Measurements from ENCODE around the gene ADGRG6.
A peak's percentile ranks its signal among the peaks of the same experiment; 100 is the strongest.
"Not testable (repeated sequence)": the region's sequence is repeated elsewhere in the genome, so short reads cannot be mapped to it uniquely, and the experiment has no call there.

ADGRG6 gene

GRCh38 chr6:142301651-142302391 is at the start of gene ADGRG6:
Gene ADGRG6, plus strand, starts transcription at chr6:142302007. Its CDS starts 323 bp downstream, at chr6:142302330.
- peak; percentile 45 for DNase-seq (ENCODE audit: low spot score)

- DNase-seq (ENCODE audit: low spot score) = no peak
These were observed 47.3 kb upstream of the ADGRG6 start for GRCh38 chr6:142254513-142254912.

- DNase-seq (ENCODE audit: low spot score) = no peak
These were observed 46.0 kb upstream of the ADGRG6 start for GRCh38 chr6:142255785-142256184.

- no peak for DNase-seq (ENCODE audit: low spot score)
These were observed 43.5 kb upstream of the ADGRG6 start for GRCh38 chr6:142258305-142258704.

- DNase-seq (ENCODE audit: low spot score) = no peak
These were observed 43.0 kb upstream of the ADGRG6 start for GRCh38 chr6:142258757-142259156.

- no peak for DNase-seq (ENCODE audit: low spot score)
These were observed 41.1 kb upstream of the ADGRG6 start for GRCh38 chr6:142260748-142261147.

- DNase-seq (ENCODE audit: low spot score) = no peak
These were observed 39.6 kb upstream of the ADGRG6 start for GRCh38 chr6:142262231-142262630.

- DNase-seq (ENCODE audit: low spot score) = no peak
These were observed 36.3 kb upstream of the ADGRG6 start for GRCh38 chr6:142265476-142265875.

GRCh38 chr6:142266060-142266459 is 35.7 kb upstream of the ADGRG6 start:
- no peak for DNase-seq (ENCODE audit: low spot score)

- DNase-seq (ENCODE audit: low spot score) = no peak
These were observed 30.3 kb upstream of the ADGRG6 start for GRCh38 chr6:142271476-142271875.

GRCh38 chr6:142274656-142275055 is 27.2 kb upstream of the ADGRG6 start:
- DNase-seq (ENCODE audit: low spot score) = no peak

GRCh38 chr6:142275236-142276006 is 26.4 kb upstream of the ADGRG6 start:
- DNase-seq (ENCODE audit: low spot score) = peak; percentile 9

GRCh38 chr6:142276256-142276655 is 25.6 kb upstream of the ADGRG6 start:
- DNase-seq (ENCODE audit: low spot score) = no peak

GRCh38 chr6:142279350-142280180 is 22.2 kb upstream of the ADGRG6 start:
- DNase-seq (ENCODE audit: low spot score) = peak; percentile 31

- no peak for DNase-seq (ENCODE audit: low spot score)
These were observed 21.5 kb upstream of the ADGRG6 start for GRCh38 chr6:142280265-142280664.

- DNase-seq (ENCODE audit: low spot score) = no peak
These were observed 20.9 kb upstream of the ADGRG6 start for GRCh38 chr6:142280927-142281326.

GRCh38 chr6:142283138-142283537 is 18.7 kb upstream of the ADGRG6 start:
- DNase-seq (ENCODE audit: low spot score) = not testable (repeated sequence)

GRCh38 chr6:142284419-142284818 is 17.4 kb upstream of the ADGRG6 start:
- no peak for DNase-seq (ENCODE audit: low spot score)

- DNase-seq (ENCODE audit: low spot score) = no peak
These were observed 16.3 kb upstream of the ADGRG6 start for GRCh38 chr6:142285235-142286087.

- no peak for DNase-seq (ENCODE audit: low spot score)
These were observed 15.8 kb upstream of the ADGRG6 start for GRCh38 chr6:142286088-142286409.

GRCh38 chr6:142289687-142290086 is 12.1 kb upstream of the ADGRG6 start:
- no peak for DNase-seq (ENCODE audit: low spot score)

- no peak for DNase-seq (ENCODE audit: low spot score)
These were observed 11.0 kb upstream of the ADGRG6 start for GRCh38 chr6:142290851-142291250.

Data from GM03348 (cell line).